Liver (tissue), 9 donors: ENCODE results near the gene FARS2. TPM values are rescaled to one million over a fixed set of nuclear protein-coding genes. Genes with fewer than 3 reads are reported as not detected.

Experiments used
- DNase-seq: peaks from one replicate; pipeline ENCODE4 v3.0.0-alpha.2; 2017; ENCODE audit warnings: low spot score
- H3K27ac ChIP-seq, 2 donors: one replicate each; pipeline ENCODE4 v1.7.0; 2013; ENCODE audit warnings: inconsistent platforms in 2 of 2, low read length in 2 of 2, control low read depth in 1 of 2, low read depth in 1 of 2, mild to moderate bottlenecking in 1 of 2
- H3K27me3 ChIP-seq, 4 donors: one replicate each; pipeline versions ENCODE4 v1.6.1 to v1.7.0; 2013; ENCODE audit warnings: low read length in 3 of 4, inconsistent platforms in 1 of 4, mild to moderate bottlenecking in 1 of 4, moderate library complexity in 1 of 4; ENCODE audit not compliant: control insufficient read depth in 4 of 4, insufficient read depth in 4 of 4
- H3K36me3 ChIP-seq, 4 donors: one replicate each; pipeline versions ENCODE4 v1.6.1 to v1.7.0; 2013; ENCODE audit warnings: low read length in 3 of 4, mild to moderate bottlenecking in 3 of 4, low read depth in 1 of 4, moderate library complexity in 1 of 4; ENCODE audit not compliant: control insufficient read depth in 4 of 4, insufficient read depth in 3 of 4
- H3K4me1 ChIP-seq, 4 donors: one replicate each; pipeline versions ENCODE4 v1.6.1 to v1.7.0; 2013; ENCODE audit warnings: low read length in 3 of 4, mild to moderate bottlenecking in 3 of 4, moderate library complexity in 1 of 4; ENCODE audit not compliant: control insufficient read depth in 4 of 4, insufficient read depth in 4 of 4
- H3K4me3 ChIP-seq, 3 donors: one replicate each; pipeline versions ENCODE4 v1.6.1 to v1.7.0; 2013; ENCODE audit warnings: low read length in 3 of 3, control low read depth in 1 of 3, low read depth in 1 of 3, mild to moderate bottlenecking in 1 of 3
- H3K9ac ChIP-seq, 2 donors: one replicate each; pipeline ENCODE4 v1.7.0; 2013; ENCODE audit warnings: low read length in 2 of 2, mild to moderate bottlenecking in 2 of 2, moderate library complexity in 2 of 2, control low read depth in 1 of 2, low read depth in 1 of 2
- H3K9me3 ChIP-seq, 4 donors: one replicate each; pipeline versions ENCODE4 v1.6.1 to v1.7.0; 2013; ENCODE audit warnings: low read length in 3 of 4; ENCODE audit not compliant: control insufficient read depth in 4 of 4
- EGR1 ChIP-seq, 2 donors: IDR thresholded peaks; 2 replicates each; pipeline ENCODE4 v1.6.1; 2016 to 2018; ENCODE audit warnings: antibody characterized with exemption in 2 of 2, low read depth in 2 of 2
- FOXA2 ChIP-seq: IDR thresholded peaks from 2 replicates; pipeline ENCODE4 v1.6.1; 2016; ENCODE audit warnings: antibody characterized with exemption
- HNF4A ChIP-seq, 2 donors: conservative IDR thresholded peaks; 2 replicates each; pipeline ENCODE4 v1.6.1; 2016; ENCODE audit warnings: antibody characterized with exemption in 2 of 2, mild to moderate bottlenecking in 2 of 2
- JUND ChIP-seq, 2 donors: IDR thresholded peaks; 2 replicates each; pipeline ENCODE4 v1.6.1; 2016; ENCODE audit warnings: antibody characterized with exemption in 2 of 2
- NR2F2 ChIP-seq: IDR thresholded peaks from 2 replicates; pipeline ENCODE4 v1.6.1; 2016; ENCODE audit warnings: antibody characterized with exemption
- REST ChIP-seq: IDR thresholded peaks from 2 replicates; pipeline ENCODE4 v1.6.1; 2016; ENCODE audit warnings: antibody characterized with exemption, mild to moderate bottlenecking
- RXRA ChIP-seq, 2 donors: IDR thresholded peaks; 2 replicates each; pipeline ENCODE4 v1.6.1; 2017 to 2018; ENCODE audit warnings: antibody characterized with exemption in 2 of 2, mild to moderate bottlenecking in 1 of 2
- SP1 ChIP-seq: IDR thresholded peaks from 2 replicates; pipeline ENCODE4 v1.6.1; 2018; ENCODE audit warnings: antibody characterized with exemption, mild to moderate bottlenecking
- TAF1 ChIP-seq: conservative IDR thresholded peaks from 2 replicates; pipeline ENCODE4 v1.6.1; 2016; ENCODE audit warnings: antibody characterized with exemption, mild to moderate bottlenecking
- ZBTB33 ChIP-seq: IDR thresholded peaks from 2 replicates; pipeline ENCODE4 v1.6.1; 2016; ENCODE audit warnings: antibody characterized with exemption
- WGBS: extraction: QIAGEN DNeasy Blood & Tissue Kit; methylation state at CpG from one replicate; pipeline ENCODE4 v1.1.7; 2013; 5-methylcytosine and 5-hydroxymethylcytosine counted together
- polyA plus RNA-seq, 2 donors: library from polyadenylated mRNA; stranded (reverse) in 1 of 2; unstranded in 1 of 2; fragments of 200-250 nt in 1 of 2; fragments of >200 nt in 1 of 2; fragmentation: Nextera tagmentation in 1 of 2; extraction: Ambion mirVana in 1 of 2; gene quantifications; one replicate each; pipeline versions ENCODE4 v1.2.1 to v1.2.3, GENCODE V29; 2013 to 2015
- total RNA-seq, 2 donors: library from RNA; depleted of rRNA; stranded (reverse); fragments of >200 nt; gene quantifications; one replicate each; pipeline ENCODE4 v1.2.3, GENCODE V29; 2014
- TF ChIP-seq, protein P1 (sequence below): IDR thresholded peaks from 2 replicates; pipeline ENCODE4 v1.6.1; 2016; ENCODE audit warnings: antibody characterized with exemption
- donor health status: healthy.
- donor health status: healthy.
- donor health status: healthy.
- donor health status: healthy.
- donor health status: healthy.

Gene FARS2
- total and polyA plus RNA-seq, 4 donors: 7.8 to 25.9 (median 11.2) TPM

DNA sequence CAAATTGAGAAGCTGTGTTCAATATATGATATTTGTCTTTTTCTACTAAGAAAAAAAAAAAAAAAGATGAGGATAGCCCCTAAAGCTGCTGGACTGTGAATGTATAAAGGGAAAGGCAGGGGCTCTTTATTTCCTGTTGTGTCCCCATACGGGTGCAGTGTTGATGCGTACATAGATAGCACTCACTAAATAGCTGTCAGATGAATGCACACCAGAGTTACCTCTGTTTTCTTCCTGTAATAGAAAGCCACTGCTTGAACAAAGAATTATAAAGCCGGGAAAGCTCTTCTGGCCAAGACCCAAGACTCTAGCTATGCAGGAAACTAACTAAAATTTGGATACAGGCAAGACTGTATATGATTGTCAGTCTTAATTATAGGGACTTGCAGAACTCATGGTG, 260.0 kb downstream of the FARS2 start:
- no peak for DNase-seq
- no peaks in the 10 kb centered on the region for H3K27me3 ChIP-seq
- no peak overlapping the region for H3K9ac ChIP-seq
- WGBS: 72% methylated on average over 3 of the region's 3 CpGs
- peaks cover 0 to 2% (median 0%) of the 10 kb centered on the region in 4 donors for H3K36me3 ChIP-seq
- H3K9me3 ChIP-seq: no peaks in the 10 kb centered on the region
- H3K4me1 ChIP-seq: no peaks in the 10 kb centered on the region
- no peak overlapping the region for H3K27ac ChIP-seq
- no peak overlapping the region for H3K4me3 ChIP-seq
- no peak for TF ChIP-seq HNF4A (conservative IDR thresholded peaks at IDR 0.05)
- TF ChIP-seq SP1: no peak
- no peak for TF ChIP-seq NR2F2
- TF ChIP-seq EGR1 (IDR thresholded peaks at IDR 0.05; ENCODE audit: low read depth in 2 of 2): no peak
- TF ChIP-seq REST: no peak
- no peak for TF ChIP-seq RXRA (IDR thresholded peaks at IDR 0.05)
- TF ChIP-seq TAF1: no peak

- H3K27me3 ChIP-seq: no peaks in the 10 kb centered on the region
- no peak overlapping the region for H3K4me3 ChIP-seq
- no peak overlapping the region for H3K9ac ChIP-seq
- H3K36me3 ChIP-seq: peaks cover 0 to 2% (median 0%) of the 10 kb centered on the region in 4 donors
- no peak overlapping the region for H3K27ac ChIP-seq
- TF ChIP-seq ZBTB33 (no peak), FOXA2 (no peak)
- no peak for DNase-seq
- no peaks in the 10 kb centered on the region for H3K9me3 ChIP-seq
- H3K4me1 ChIP-seq: no peaks in the 10 kb centered on the region
Observed at GRCh38 chr6:5522147-5522546, 260.8 kb downstream of the FARS2 start.

- 98% methylated on average over 2 of the region's 2 CpGs for WGBS
- no peak for TF ChIP-seq FOXA2
- TF ChIP-seq, protein P1, sequence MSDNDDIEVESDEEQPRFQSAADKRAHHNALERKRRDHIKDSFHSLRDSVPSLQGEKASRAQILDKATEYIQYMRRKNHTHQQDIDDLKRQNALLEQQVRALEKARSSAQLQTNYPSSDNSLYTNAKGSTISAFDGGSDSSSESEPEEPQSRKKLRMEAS: no peak
- no peak for TF ChIP-seq JUND (IDR thresholded peaks at IDR 0.05)
- TF ChIP-seq NR2F2: no peak
- no peak for TF ChIP-seq TAF1
Observed at GRCh38 chr6:5524110-5524509, 262.8 kb downstream of the FARS2 start.

More at GRCh38 chr6:5524110-5524509, 262.8 kb downstream of the FARS2 start:
- Histone ChIP-seq H3K4me3 (no peak overlapping the region), H3K27me3 (no peaks in the 10 kb centered on the region), H3K9me3 (no peaks in the 10 kb centered on the region), H3K9ac (no peak overlapping the region), H3K27ac (no peak overlapping the region), H3K4me1 (no peaks in the 10 kb centered on the region), H3K36me3 (peaks cover 0 to 2% (median 0%) of the 10 kb centered on the region in 4 donors)
- no peak for DNase-seq
